Measurements from ENCODE around the gene AGBL4.

DNA sequence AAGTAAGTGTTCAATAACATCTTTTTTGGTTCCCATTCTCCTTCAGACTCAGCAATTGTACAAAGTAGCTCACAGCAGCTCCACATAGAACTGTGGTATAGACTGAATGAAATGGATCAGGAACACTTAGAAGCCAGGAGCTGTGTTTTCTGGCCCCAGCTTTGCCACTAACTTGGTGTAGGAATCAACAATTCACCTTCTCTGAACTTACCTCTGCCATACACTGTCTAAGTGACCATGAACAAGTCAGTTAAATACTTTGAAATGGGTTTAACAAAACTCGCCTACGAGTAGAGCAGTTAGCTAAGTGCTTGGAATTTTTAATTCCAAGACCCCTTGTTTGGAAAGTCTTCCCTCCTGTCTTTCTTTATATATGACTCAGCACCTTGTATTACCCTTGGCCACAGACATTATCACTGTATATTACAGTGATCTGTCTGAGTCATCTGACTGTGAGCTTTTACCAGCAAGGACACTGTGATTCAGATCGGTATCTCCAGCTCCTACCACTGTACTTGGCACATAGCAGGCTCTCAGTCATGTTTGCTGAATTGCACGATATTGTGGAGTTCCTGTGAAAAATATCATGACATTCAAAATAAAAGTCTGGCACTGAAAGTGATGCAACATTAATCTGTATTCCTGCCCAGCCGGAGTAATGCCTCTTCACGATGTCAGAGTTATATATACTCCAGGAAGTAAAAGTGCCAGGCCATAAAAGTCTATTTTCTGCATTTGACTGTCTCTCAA is 1145.4 kb downstream of the AGBL4 start:
- TF ChIP-seq, protein P1, sequence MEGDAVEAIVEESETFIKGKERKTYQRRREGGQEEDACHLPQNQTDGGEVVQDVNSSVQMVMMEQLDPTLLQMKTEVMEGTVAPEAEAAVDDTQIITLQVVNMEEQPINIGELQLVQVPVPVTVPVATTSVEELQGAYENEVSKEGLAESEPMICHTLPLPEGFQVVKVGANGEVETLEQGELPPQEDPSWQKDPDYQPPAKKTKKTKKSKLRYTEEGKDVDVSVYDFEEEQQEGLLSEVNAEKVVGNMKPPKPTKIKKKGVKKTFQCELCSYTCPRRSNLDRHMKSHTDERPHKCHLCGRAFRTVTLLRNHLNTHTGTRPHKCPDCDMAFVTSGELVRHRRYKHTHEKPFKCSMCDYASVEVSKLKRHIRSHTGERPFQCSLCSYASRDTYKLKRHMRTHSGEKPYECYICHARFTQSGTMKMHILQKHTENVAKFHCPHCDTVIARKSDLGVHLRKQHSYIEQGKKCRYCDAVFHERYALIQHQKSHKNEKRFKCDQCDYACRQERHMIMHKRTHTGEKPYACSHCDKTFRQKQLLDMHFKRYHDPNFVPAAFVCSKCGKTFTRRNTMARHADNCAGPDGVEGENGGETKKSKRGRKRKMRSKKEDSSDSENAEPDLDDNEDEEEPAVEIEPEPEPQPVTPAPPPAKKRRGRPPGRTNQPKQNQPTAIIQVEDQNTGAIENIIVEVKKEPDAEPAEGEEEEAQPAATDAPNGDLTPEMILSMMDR (IDR thresholded peaks at IDR 0.05; ENCODE audit: low read length), result no peak
- no peak for TF ChIP-seq EZH2 (IDR thresholded peaks at IDR 0.05; ENCODE audit: borderline replicate concordance, low read length)

All from OCI-LY1 (cell line).